ENCODE measurements around the gene NLK. TPM values are rescaled to one million over a fixed set of nuclear protein-coding genes. Genes with fewer than 3 reads are reported as not detected.
A peak's percentile ranks its signal among the peaks of the same experiment; 100 is the strongest.

The NLK gene
- 13.3 TPM for total RNA-seq

- Histone ChIP-seq H3K27me3 (no peaks in the 10 kb centered on the region), H3K27ac (peak within 1 kb of the TSS; percentile 80), H3K4me3 (peak within 1 kb of the TSS; percentile 83 to 95), H3K36me3 (no peaks in the 10 kb centered on the region), H3K4me1 (peaks cover 47% of the 10 kb centered on the region), H3K9me3 (no peaks in the 10 kb centered on the region)
- TF ChIP-seq, protein P1, sequence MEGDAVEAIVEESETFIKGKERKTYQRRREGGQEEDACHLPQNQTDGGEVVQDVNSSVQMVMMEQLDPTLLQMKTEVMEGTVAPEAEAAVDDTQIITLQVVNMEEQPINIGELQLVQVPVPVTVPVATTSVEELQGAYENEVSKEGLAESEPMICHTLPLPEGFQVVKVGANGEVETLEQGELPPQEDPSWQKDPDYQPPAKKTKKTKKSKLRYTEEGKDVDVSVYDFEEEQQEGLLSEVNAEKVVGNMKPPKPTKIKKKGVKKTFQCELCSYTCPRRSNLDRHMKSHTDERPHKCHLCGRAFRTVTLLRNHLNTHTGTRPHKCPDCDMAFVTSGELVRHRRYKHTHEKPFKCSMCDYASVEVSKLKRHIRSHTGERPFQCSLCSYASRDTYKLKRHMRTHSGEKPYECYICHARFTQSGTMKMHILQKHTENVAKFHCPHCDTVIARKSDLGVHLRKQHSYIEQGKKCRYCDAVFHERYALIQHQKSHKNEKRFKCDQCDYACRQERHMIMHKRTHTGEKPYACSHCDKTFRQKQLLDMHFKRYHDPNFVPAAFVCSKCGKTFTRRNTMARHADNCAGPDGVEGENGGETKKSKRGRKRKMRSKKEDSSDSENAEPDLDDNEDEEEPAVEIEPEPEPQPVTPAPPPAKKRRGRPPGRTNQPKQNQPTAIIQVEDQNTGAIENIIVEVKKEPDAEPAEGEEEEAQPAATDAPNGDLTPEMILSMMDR (IDR thresholded peaks at IDR 0.05): no peak
- TF ChIP-seq POLR2A (IDR thresholded peaks at IDR 0.05): no peak
- DNase-seq (ENCODE audit: extremely low spot score in 2 of 2): no peak
- intact Hi-C loops (cut with DNase I): no loop called here
These were observed at the start of gene NLK for GRCh38 chr17:28042657-28042720. NLK (plus strand) TSS chr17:28042677; CDS start chr17:28042874, 197 bp downstream.

GRCh38 chr17:27993161-27993695 lies 49.2 kb upstream of the NLK start:
- intact Hi-C loops (cut with DNase I): no loop called here

GRCh38 chr17:27993723-27994310 lies 48.7 kb upstream of the NLK start:
- H3K27me3 ChIP-seq: no peaks in the 10 kb centered on the region
- H3K27ac ChIP-seq: no peak overlapping the region
- no peaks in the 10 kb centered on the region for H3K4me1 ChIP-seq
- no peaks in the 10 kb centered on the region for H3K36me3 ChIP-seq
- no peak for DNase-seq (ENCODE audit: extremely low spot score in 2 of 2)
- intact Hi-C loops (cut with DNase I): no loop called here
- H3K4me3 ChIP-seq: no peak overlapping the region
- no peak for TF ChIP-seq POLR2AphosphoS5 (IDR thresholded peaks at IDR 0.05; ENCODE audit: insufficient read depth in 1 of 2, low read depth in 1 of 2)
- TF ChIP-seq, protein P1 (IDR thresholded peaks at IDR 0.05): no peak
- no peak for TF ChIP-seq POLR2A (IDR thresholded peaks at IDR 0.05)
- no peaks in the 10 kb centered on the region for H3K9me3 ChIP-seq

More at GRCh38 chr17:27993161-27993695, 49.2 kb upstream of the NLK start:
- Histone ChIP-seq H3K27me3 (no peaks in the 10 kb centered on the region), H3K27ac (no peak overlapping the region), H3K4me3 (no peak overlapping the region), H3K9me3 (no peaks in the 10 kb centered on the region), H3K4me1 (no peaks in the 10 kb centered on the region), H3K36me3 (no peaks in the 10 kb centered on the region)
- DNase-seq (ENCODE audit: extremely low spot score in 2 of 2): no peak
- TF ChIP-seq POLR2A (IDR thresholded peaks at IDR 0.05) (no peak), POLR2AphosphoS5 (IDR thresholded peaks at IDR 0.05; ENCODE audit: insufficient read depth in 1 of 2, low read depth in 1 of 2) (no peak)
- TF ChIP-seq, protein P1 (IDR thresholded peaks at IDR 0.05): no peak

- Histone ChIP-seq H3K27ac (no peak overlapping the region), H3K4me1 (no peaks in the 10 kb centered on the region), H3K27me3 (no peaks in the 10 kb centered on the region), H3K4me3 (no peak overlapping the region), H3K9me3 (no peaks in the 10 kb centered on the region), H3K36me3 (no peaks in the 10 kb centered on the region)
- TF ChIP-seq POLR2AphosphoS5 (IDR thresholded peaks at IDR 0.05; ENCODE audit: insufficient read depth in 1 of 2, low read depth in 1 of 2) (no peak), POLR2A (IDR thresholded peaks at IDR 0.05) (no peak)
- TF ChIP-seq, protein P1 (IDR thresholded peaks at IDR 0.05): no peak
- intact Hi-C loops (cut with DNase I): no loop called here
- no peak for DNase-seq (ENCODE audit: extremely low spot score in 2 of 2)
These were observed 47.9 kb upstream of the NLK start for GRCh38 chr17:27994586-27994985.

GRCh38 chr17:27995554-27995953 lies 46.9 kb upstream of the NLK start:
- no peak for TF ChIP-seq POLR2A (IDR thresholded peaks at IDR 0.05)
- no peak for TF ChIP-seq POLR2AphosphoS5 (IDR thresholded peaks at IDR 0.05; ENCODE audit: insufficient read depth in 1 of 2, low read depth in 1 of 2)
- intact Hi-C loops (cut with DNase I): no loop called here
- no peaks in the 10 kb centered on the region for H3K27me3 ChIP-seq
- no peaks in the 10 kb centered on the region for H3K36me3 ChIP-seq
- no peaks in the 10 kb centered on the region for H3K9me3 ChIP-seq
- DNase-seq (ENCODE audit: extremely low spot score in 2 of 2): no peak
- no peak overlapping the region for H3K27ac ChIP-seq
- no peaks in the 10 kb centered on the region for H3K4me1 ChIP-seq
- no peak overlapping the region for H3K4me3 ChIP-seq
